HG03025 (cell line): Measurements from ENCODE around the gene ATG2B.
"Not testable (repeated sequence)": the region's sequence is repeated elsewhere in the genome, so short reads cannot be mapped to it uniquely, and the experiment has no call there.

Experiments used
- ATAC-seq: cut with Tn5 transposase; IDR thresholded peaks from one replicate; pipeline ENCODE4 v1.9.1; 2021; ENCODE audit warnings: mild to moderate bottlenecking, moderate library complexity; ENCODE audit not compliant: unreplicated experiment, low FRiP score

Gene ATG2B

DNA sequence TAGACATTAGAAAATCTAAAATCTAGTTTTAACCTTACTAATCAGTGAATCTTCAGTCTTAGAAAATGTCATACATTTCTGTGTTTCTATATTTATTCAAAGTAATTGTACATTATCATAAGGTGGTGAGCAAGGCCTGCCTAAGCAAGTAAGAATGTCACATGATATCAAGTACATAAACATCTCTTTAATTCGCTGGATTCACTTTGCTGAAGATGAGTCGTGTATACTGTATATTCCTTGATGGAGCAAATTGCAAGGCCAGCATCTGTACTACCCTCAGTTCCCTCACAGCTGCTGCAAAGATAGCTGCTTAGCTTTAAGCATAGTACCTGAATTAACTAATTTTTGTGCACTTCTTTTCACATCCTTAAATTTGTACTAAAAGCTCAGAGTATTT lies 20.3 kb upstream of the ATG2B start:
- no peak for ATAC-seq

DNA sequence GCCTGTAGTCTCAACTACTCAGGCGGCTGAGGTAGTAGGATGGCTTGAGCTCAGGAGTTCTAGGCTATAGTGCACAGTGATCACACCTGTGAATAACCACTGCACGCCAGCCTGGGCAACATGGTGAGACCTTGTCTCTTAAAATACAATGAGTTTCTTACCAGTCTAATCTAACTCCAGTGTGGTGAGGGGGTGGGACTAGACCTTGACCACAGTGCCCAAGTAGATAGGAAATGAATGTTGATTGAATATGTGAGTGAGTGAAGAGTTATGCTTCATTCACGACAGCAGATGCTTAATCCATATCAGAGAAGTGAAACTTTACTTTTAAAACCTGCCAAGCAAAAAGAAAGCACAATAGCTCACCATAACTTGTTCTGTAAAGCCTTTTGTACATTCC lies 17.6 kb upstream of the ATG2B start:
- ATAC-seq, result no peak

DNA sequence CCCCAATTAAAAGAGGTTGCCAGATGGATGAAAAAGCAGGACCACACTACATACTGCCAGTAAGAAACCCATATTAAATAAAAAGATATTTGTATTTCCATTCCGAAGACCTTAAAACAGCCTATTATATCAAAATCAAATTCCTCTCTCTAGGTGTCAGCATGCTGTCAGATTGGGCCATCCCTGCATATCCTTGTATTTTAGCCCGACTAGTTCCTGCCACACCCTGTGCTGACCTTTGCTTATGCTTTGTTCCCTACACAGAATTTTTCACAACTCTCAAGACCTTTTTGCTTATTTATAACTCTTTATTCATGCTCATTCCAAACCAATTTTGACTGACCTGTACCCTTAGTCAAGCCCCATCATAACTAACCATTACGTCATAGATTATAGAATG lies 13.0 kb upstream of the ATG2B start:
- no peak for ATAC-seq

DNA sequence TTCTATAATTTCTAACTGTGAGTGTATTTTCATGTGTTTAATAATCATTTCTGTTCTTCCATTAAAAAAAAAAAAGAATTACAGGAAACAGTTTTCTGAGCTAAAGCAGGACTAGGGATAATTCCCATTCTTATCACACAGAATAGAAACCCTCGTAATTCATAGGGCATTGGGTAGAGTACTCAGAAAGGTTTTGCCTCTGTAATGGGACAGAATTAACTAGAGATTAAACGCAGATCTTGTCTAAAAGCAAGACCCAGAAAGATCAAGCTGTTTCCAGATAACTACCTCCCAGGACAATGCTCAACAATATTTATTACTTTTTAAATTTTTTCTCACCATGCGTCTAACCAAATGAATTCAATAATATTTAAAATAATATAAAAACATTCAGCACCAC lies 10.4 kb upstream of the ATG2B start:
- no peak for ATAC-seq

DNA sequence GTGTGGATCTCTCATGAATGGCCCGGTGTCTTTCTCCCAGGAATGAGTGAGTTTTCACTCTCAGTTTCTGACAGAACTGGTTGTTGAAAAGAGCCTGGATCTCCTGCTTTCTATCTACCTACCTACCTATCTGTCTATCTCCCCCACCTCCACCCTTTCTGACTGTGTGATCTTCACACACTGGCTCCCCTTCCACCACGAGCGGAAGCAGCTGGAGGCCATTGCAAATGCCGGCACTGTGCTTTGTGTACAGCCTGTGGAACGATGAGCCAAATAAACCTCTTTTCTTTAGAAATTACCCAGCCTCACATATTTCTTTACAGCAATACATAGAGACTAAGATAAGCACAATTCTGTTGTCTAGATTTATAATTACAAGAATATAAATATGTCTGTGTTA lies 7.4 kb upstream of the ATG2B start:
- ATAC-seq, result no peak

DNA sequence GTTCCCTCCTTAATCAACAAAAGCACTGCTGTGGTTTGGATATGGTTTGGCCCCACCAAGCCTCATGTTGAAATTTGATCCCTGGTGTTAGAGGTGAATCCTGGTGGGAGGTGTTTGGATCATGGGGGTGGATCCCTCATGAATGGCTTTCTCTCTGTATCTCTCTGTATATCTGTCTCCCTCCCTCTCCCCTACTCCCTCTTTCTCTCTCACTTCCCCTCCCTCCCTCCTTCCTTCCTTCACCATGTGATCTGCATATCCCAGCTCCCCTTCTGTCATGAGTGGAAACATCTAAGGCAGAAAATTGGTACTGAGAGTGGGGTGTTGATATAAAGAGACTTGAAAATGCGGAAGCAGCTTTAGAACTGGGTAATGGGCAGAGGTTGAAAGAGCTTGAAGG lies 5.4 kb upstream of the ATG2B start:
- no peak for ATAC-seq

- no peak for ATAC-seq
Measured at GRCh38 chr14:96364962-96365361, 1.8 kb upstream of the ATG2B start.

- peak; percentile 22 for ATAC-seq
Measured at GRCh38 chr14:96363751-96364336, 703 bp upstream of the ATG2B start.

DNA sequence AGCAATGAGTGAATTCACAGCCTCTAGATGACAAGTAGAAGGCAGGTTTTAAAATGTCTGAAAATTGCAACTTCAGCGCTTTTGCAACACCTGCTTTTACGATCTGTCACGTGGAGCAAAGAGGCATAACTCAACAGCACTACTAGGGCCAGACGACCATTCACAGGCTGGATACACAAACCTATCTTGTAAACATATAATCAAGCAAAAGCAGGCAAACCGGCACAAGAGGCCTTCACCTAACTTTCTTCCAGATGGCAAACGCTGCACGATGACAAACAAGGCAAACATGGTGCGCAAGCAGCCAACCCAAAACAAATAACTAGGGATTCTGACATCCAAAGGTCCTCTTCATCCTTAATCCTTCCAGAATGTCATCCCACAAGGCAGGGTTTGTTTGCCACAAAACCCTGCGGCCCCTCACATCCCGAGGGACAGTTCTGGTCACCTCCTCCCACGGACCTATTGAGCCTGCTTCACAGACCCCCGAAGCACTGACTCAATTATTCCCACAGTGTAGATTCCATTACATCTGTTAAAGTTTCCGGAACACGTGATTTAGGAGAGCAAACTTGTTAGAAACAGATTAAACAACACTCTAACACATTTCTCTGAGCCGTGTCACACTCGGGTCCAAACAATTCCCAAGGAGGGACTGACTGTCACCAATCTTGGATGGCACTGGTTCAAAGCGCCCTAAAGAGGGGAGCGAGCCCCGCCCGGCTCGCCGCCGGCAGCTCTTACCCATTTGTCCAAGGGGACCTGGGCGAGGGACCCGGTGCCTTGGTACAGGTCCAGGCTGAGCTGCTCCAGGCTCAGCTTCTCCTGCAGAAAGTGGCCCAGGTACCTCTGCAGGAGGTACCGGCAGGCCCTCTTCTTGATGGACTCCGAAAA lies 823 bp downstream of the ATG2B start:
- peak; percentile 9 for ATAC-seq

- ATAC-seq, result no peak
Measured at GRCh38 chr14:96359959-96360358, 3.2 kb downstream of the ATG2B start.

GRCh38 chr14:96357216-96357615 lies 5.9 kb downstream of the ATG2B start:
- ATAC-seq, result no peak

DNA sequence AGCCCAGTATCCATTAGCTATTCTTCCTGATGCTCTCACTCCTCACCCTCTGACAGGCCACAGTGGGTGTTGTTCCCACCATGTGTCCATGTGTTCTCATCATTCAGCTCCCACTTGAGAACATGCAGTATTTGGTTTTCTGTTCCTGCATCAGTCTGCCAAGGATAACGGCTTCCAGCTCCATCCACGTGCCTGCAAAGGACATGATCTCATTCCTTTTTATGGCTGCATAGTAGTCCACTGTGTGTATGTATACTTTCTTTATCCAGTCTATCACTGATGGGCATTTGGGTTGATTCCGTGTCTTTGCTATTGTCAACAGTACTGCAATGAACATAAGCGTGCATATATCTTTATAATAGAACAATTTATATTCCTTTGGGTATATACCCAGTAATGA lies 8.9 kb downstream of the ATG2B start:
- no peak for ATAC-seq

GRCh38 chr14:96352708-96353107 lies 10.4 kb downstream of the ATG2B start:
- no peak for ATAC-seq

- ATAC-seq, result no peak
Measured at GRCh38 chr14:96351986-96352385, 11.2 kb downstream of the ATG2B start.

DNA sequence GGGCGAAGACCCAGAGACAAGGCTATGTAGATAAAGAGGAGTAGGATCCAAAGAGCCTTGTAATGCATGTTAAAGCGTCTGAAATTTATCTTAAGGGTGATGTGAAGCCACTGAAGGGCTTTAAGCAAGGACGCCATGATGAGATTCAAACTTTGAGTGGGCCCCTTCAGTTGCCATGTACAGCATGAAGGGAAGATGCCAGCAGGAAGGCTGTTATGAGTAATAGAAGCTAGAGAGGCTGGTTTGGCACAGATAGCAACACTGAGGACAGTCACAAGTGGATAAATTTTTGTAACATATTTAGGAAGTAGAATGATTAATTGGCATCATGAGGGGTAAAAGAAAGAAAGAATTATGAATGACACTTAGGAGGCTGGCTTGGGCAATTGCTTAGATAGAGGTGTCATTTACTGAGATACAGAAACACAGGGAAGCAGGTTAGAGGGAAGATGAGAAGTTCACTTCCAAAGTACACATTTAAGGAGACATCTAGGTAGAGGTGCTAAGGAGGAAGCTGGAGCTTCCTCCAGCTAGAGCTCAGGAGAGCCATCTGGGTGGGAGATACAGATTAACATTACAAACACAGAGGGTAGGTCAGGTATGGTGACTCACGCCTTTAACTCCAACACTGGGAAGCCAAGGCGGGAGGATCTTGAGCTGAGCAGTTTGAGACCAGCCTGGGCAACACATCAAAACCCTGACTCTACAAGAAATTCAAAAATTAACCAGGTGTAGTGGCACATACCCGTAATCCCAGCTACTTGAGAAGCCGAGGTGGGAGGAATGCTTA lies 13.7 kb downstream of the ATG2B start:
- ATAC-seq, result no peak

GRCh38 chr14:96347957-96348356 lies 15.2 kb downstream of the ATG2B start:
- not testable (repeated sequence) for ATAC-seq

DNA sequence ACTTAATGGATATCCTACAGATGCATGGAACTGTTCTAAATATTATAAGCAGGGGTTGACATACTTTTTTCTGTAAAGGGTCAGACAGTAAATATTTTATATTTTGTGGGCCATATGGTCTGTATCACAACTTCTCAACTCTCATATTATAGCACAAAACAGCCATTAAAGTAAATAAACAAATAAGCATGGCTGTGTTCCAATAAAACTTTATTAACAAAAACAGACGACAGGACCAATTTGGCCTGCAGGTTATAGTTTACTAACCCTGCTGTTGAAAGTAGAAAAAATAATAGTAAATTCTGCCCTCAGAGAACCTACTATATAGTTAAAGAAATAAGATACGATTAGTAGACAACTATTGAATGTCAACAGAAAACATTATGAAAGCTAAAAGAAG lies 17.5 kb downstream of the ATG2B start:
- no peak for ATAC-seq

DNA sequence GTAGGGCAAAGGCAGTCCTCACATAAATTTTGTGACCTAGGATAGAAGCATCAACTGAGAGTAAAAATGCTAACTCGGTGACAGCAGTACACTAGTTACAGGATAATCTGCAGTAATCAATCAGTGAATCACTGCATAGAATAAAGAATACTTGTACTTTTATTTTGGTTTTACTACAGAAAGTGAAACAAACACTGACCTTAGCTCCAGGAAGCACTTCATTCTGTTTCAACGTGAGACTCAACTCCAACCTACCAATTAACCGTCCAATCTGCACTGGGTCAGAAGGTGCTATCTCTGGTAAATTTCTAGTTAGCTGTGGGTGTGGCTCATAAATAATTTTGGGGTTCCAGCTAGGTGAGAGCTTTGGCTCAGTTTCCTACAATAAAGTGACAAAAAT lies 21.8 kb downstream of the ATG2B start:
- no peak for ATAC-seq

DNA sequence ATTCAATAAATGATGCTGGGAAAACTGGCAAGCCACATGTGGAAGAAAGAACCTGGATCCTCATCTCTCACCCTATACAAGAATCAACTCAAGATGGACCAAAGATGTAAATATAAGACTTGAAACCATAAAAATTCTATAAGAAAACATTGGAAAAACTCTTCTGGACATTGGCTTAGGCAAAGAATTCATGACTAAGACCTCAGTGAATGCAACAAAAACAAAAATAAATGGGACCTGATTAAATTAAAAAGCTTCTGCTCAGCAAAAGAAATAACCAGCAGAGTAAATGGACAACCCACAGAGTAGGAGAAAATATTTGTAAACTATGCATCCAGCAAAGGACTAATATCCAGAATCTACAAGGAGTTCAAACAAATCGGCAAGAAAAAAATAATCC lies 24.6 kb downstream of the ATG2B start:
- no peak for ATAC-seq

DNA sequence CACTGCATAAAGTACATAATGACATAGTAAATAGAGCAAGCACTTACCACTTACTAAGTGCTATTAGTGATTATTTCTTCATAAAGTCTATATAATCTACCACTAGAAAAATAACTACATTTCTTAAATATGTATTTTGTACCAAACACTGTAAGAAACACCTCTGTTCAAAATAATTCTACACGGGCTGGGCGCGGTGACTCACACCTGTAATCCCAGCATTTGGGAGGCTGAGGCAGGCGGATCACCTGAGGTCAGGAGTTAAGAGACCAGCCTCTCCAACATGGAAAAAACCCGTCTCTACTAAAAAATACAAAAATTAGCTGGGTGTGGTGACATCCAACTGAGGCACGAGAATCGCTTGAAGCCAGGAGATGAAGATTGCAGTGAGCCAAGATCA lies 38.9 kb downstream of the ATG2B start:
- no peak for ATAC-seq

DNA sequence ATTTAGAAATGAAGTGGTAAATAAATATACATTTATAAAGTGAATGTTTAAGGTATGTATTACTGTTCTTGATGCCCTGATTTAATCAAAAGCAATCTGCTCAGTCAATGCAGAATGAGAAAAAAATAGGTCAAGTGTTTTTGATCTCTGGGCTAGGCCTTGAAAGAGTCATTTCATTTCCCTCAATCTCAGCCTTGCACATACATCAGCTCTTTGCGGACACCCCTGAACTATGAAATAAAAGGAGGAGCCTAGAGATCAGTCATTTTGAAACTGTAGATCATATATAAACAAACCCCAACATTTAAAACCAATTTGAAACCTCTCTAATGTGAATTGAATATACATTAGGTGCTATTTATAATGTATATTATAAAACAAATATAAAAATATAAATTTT lies 42.5 kb downstream of the ATG2B start:
- ATAC-seq, result no peak
